ENCODE results near the gene CEP104.

DNA sequence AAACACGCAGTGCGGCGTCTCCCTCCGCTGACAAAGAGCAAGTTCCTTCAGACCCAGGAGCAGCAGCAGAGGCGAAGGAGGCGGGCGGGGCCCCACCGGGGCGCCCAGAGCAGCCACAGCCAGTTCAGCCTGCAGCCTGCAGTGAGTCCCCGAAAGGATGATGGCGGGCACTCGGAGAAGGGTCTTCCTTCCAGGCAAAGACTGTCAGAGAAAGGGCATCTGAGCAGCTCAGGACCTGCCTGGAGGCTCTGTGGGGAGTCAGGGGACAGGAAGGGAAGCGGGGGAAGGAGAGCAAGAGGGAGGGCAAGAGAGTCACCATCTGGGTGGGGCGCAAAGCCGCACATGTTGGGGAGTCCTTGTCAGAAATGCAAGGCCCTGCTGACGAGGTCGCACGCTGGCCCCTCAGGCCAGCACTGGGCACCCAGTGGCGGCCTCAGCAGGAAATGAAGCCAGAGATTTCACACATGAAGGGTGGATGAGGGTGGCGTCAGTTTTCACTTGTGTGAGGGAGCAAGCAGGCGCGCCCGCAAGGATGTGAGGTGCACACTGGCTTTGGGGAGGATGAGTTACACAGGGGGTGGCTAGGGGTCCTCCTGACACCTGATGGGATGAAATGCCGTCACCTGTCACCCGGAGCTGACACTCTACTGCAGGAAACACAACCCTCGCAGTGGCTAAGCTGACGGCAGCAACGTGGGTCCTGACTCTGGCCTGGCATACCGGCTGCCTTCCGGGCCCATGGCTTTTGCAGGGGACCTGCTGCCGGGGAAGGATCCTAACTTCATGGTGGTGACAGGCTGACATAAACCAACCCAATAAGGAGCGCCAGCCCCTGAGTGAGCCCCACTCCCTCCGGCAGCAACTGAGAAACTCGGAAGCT, 67.3 kb downstream of the CEP104 start:
- no peak for TF ChIP-seq CTCF (IDR thresholded peaks at IDR 0.05)
- no peak for TF ChIP-seq POLR2A (IDR thresholded peaks at IDR 0.05)
